GM10266 (cell line): ENCODE results near the gene PLEKHO2.

Experiments used
- DNase-seq: peaks from one replicate; pipeline ENCODE4 v3.0.0; 2012; ENCODE audit errors: extremely low spot score
- CTCF ChIP-seq: IDR thresholded peaks from 2 replicates; pipeline ENCODE4 v1.5.1; 2012; ENCODE audit warnings: mild to moderate bottlenecking, low read depth; ENCODE audit not compliant: control insufficient read depth, insufficient read depth; ENCODE audit errors: missing control alignments

The PLEKHO2 gene

GRCh38 chr15:64845831-64846595 lies 4.3 kb downstream of the PLEKHO2 start:
- DNase-seq = no peak
- TF ChIP-seq CTCF = no peak

GRCh38 chr15:64847016-64847415 lies 5.3 kb downstream of the PLEKHO2 start:
- no peak for TF ChIP-seq CTCF
- DNase-seq = no peak

- TF ChIP-seq CTCF = no peak
- DNase-seq = no peak
Observed at GRCh38 chr15:64847448-64847847, 5.7 kb downstream of the PLEKHO2 start.

- DNase-seq = no peak
- no peak for TF ChIP-seq CTCF
Observed at GRCh38 chr15:64847876-64848716, 6.4 kb downstream of the PLEKHO2 start.

GRCh38 chr15:64850778-64851502 lies 9.2 kb downstream of the PLEKHO2 start:
- no peak for TF ChIP-seq CTCF
- DNase-seq = no peak

GRCh38 chr15:64851503-64851840 lies 9.8 kb downstream of the PLEKHO2 start:
- no peak for TF ChIP-seq CTCF
- DNase-seq = no peak
